Neutrophil (primary cell): ENCODE measurements around the gene HELZ.

ENCODE experiments used
- H3K27ac ChIP-seq: fragments of 200-600 bp; sonication (generic); 2 replicates; pipeline ENCODE4 v1.5.1; 2016; ENCODE audit warnings: mild to moderate bottlenecking, moderate library complexity
- H3K27me3 ChIP-seq: fragments of 200-600 bp; sonication (generic); 2 replicates; pipeline ENCODE4 v1.6.0; 2016; ENCODE audit warnings: mild to moderate bottlenecking
- H3K36me3 ChIP-seq: fragments of 200-600 bp; sonication (generic); 2 replicates; pipeline ENCODE4 v1.5.1; 2017
- H3K4me1 ChIP-seq, 2 experiments: fragments of 200-600 bp in 1 of 2; sonication (generic) in 1 of 2; 1 replicate in 1 of 2; 2 replicates in 1 of 2; pipeline versions ENCODE4 v1.5.1 to v1.6.1; 2013 to 2016; ENCODE audit warnings: low read depth in 1 of 2, low read length in 1 of 2, mild to moderate bottlenecking in 1 of 2, moderate library complexity in 1 of 2; ENCODE audit not compliant: control insufficient read depth in 1 of 2, insufficient read depth in 1 of 2
- H3K4me3 ChIP-seq, 2 experiments: fragments of 200-600 bp in 1 of 2; sonication (generic) in 1 of 2; 1 replicate in 1 of 2; 2 replicates in 1 of 2; pipeline ENCODE4 v1.5.1; 2013 to 2016; ENCODE audit warnings: low read depth in 1 of 2, low read length in 1 of 2, mild to moderate bottlenecking in 1 of 2, moderate library complexity in 1 of 2
- H3K9me3 ChIP-seq: fragments of 200-600 bp; sonication (generic); 2 replicates; pipeline ENCODE4 v1.5.1; 2016
- CTCF ChIP-seq: fragments of 200-600 bp; sonication (generic); IDR thresholded peaks from 2 replicates; pipeline ENCODE4 v1.5.1; 2016; ENCODE audit warnings: antibody characterized with exemption

Gene HELZ

GRCh38 chr17:67052720-67053437, 192.1 kb downstream of the HELZ start:
- Histone ChIP-seq H3K4me1 (no peaks in the 10 kb centered on the region), H3K9me3 (no peaks in the 10 kb centered on the region), H3K36me3 (no peaks in the 10 kb centered on the region), H3K27me3 (no peaks in the 10 kb centered on the region), H3K27ac (no peak overlapping the region), H3K4me3 (no peak overlapping the region)
- TF ChIP-seq CTCF: no peak

- no peaks in the 10 kb centered on the region for H3K4me1 ChIP-seq
- TF ChIP-seq CTCF: no peak
These were observed 193.2 kb downstream of the HELZ start for GRCh38 chr17:67051837-67052236.

GRCh38 chr17:67051155-67051538, 193.8 kb downstream of the HELZ start:
- Histone ChIP-seq H3K27me3 (no peaks in the 10 kb centered on the region), H3K9me3 (no peaks in the 10 kb centered on the region), H3K36me3 (no peaks in the 10 kb centered on the region), H3K4me1 (no peaks in the 10 kb centered on the region), H3K27ac (no peak overlapping the region), H3K4me3 (no peak overlapping the region)
- TF ChIP-seq CTCF: no peak

More at GRCh38 chr17:67051837-67052236, 193.2 kb downstream of the HELZ start:
- H3K9me3 ChIP-seq: no peaks in the 10 kb centered on the region
- H3K27ac ChIP-seq: no peak overlapping the region
- H3K27me3 ChIP-seq: no peaks in the 10 kb centered on the region
- no peak overlapping the region for H3K4me3 ChIP-seq
- H3K36me3 ChIP-seq: no peaks in the 10 kb centered on the region

- H3K9me3 ChIP-seq: no peaks in the 10 kb centered on the region
- H3K4me3 ChIP-seq: no peak overlapping the region
- TF ChIP-seq CTCF: no peak
- H3K36me3 ChIP-seq: no peaks in the 10 kb centered on the region
- no peaks in the 10 kb centered on the region for H3K4me1 ChIP-seq
- H3K27ac ChIP-seq: no peak overlapping the region
- H3K27me3 ChIP-seq: no peaks in the 10 kb centered on the region
These were observed 194.4 kb downstream of the HELZ start for GRCh38 chr17:67050471-67051154.

- H3K27me3 ChIP-seq: no peaks in the 10 kb centered on the region
- TF ChIP-seq CTCF: no peak
- no peaks in the 10 kb centered on the region for H3K9me3 ChIP-seq
- no peaks in the 10 kb centered on the region for H3K36me3 ChIP-seq
- no peak overlapping the region for H3K4me3 ChIP-seq
- no peak overlapping the region for H3K27ac ChIP-seq
- H3K4me1 ChIP-seq: no peaks in the 10 kb centered on the region
These were observed 194.9 kb downstream of the HELZ start for GRCh38 chr17:67050066-67050465.
